ENCODE results near the gene ZFTA.
"Not testable (repeated sequence)": the region's sequence is repeated elsewhere in the genome, so short reads cannot be mapped to it uniquely, and the experiment has no call there.

Gene ZFTA

GRCh38 chr11:63811522-63811921 lies 42.9 kb upstream of the ZFTA start:
- TF ChIP-seq CSDC2 (CRISPR knock-in tag; IDR thresholded peaks at IDR 0.05) (no peak), ZFP3 (CRISPR knock-in tag; IDR thresholded peaks at IDR 0.05) (no peak), RARB (CRISPR knock-in tag; IDR thresholded peaks at IDR 0.05) (no peak), ARNTL (CRISPR knock-in tag; IDR thresholded peaks at IDR 0.05; ENCODE audit: borderline replicate concordance, low read depth) (no peak), TOX (CRISPR knock-in tag; IDR thresholded peaks at IDR 0.05; ENCODE audit: borderline replicate concordance) (no peak), ZNF565 (CRISPR knock-in tag; conservative IDR thresholded peaks at IDR 0.05; ENCODE audit: low read depth) (no peak), TCF4 (CRISPR knock-in tag; IDR thresholded peaks at IDR 0.05; ENCODE audit: borderline replicate concordance) (no peak), BACH2 (CRISPR knock-in tag; IDR thresholded peaks at IDR 0.05; ENCODE audit: borderline replicate concordance) (no peak), ZFP30 (CRISPR knock-in tag; IDR thresholded peaks at IDR 0.05) (no peak), OSR1 (CRISPR knock-in tag; IDR thresholded peaks at IDR 0.05) (no peak), GLIS3 (CRISPR knock-in tag; IDR thresholded peaks at IDR 0.05) (no peak), ZNF8 (CRISPR knock-in tag; IDR thresholded peaks at IDR 0.05) (no peak), CSRNP3 (CRISPR knock-in tag; IDR thresholded peaks at IDR 0.05) (no peak), CREB5 (CRISPR knock-in tag; IDR thresholded peaks at IDR 0.05; ENCODE audit: low read depth) (no peak), ZNF70 (CRISPR knock-in tag; IDR thresholded peaks at IDR 0.05) (no peak), ESRRG (CRISPR knock-in tag; IDR thresholded peaks at IDR 0.05) (no peak)
- TF ChIP-seq, protein P1, sequence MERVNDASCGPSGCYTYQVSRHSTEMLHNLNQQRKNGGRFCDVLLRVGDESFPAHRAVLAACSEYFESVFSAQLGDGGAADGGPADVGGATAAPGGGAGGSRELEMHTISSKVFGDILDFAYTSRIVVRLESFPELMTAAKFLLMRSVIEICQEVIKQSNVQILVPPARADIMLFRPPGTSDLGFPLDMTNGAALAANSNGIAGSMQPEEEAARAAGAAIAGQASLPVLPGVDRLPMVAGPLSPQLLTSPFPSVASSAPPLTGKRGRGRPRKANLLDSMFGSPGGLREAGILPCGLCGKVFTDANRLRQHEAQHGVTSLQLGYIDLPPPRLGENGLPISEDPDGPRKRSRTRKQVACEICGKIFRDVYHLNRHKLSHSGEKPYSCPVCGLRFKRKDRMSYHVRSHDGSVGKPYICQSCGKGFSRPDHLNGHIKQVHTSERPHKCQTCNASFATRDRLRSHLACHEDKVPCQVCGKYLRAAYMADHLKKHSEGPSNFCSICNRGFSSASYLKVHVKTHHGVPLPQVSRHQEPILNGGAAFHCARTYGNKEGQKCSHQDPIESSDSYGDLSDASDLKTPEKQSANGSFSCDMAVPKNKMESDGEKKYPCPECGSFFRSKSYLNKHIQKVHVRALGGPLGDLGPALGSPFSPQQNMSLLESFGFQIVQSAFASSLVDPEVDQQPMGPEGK (CRISPR knock-in tag; IDR thresholded peaks at IDR 0.05; ENCODE audit: borderline replicate concordance), result no peak
- ATAC-seq, result no peak

GRCh38 chr11:63810383-63810782 lies 41.8 kb upstream of the ZFTA start:
- not testable (repeated sequence) for ATAC-seq

GRCh38 chr11:63805844-63806415 lies 37.4 kb upstream of the ZFTA start:
- TF ChIP-seq ZFP30 (CRISPR knock-in tag; IDR thresholded peaks at IDR 0.05) (no peak), GLIS3 (CRISPR knock-in tag; IDR thresholded peaks at IDR 0.05) (no peak), ZFP3 (CRISPR knock-in tag; IDR thresholded peaks at IDR 0.05) (no peak), TOX (CRISPR knock-in tag; IDR thresholded peaks at IDR 0.05; ENCODE audit: borderline replicate concordance) (no peak), ESRRG (CRISPR knock-in tag; IDR thresholded peaks at IDR 0.05) (no peak), RARB (CRISPR knock-in tag; IDR thresholded peaks at IDR 0.05) (no peak), TCF4 (CRISPR knock-in tag; IDR thresholded peaks at IDR 0.05; ENCODE audit: borderline replicate concordance) (no peak), ZNF565 (CRISPR knock-in tag; conservative IDR thresholded peaks at IDR 0.05; ENCODE audit: low read depth) (no peak)
- peak; percentile 56 for ATAC-seq

DNA sequence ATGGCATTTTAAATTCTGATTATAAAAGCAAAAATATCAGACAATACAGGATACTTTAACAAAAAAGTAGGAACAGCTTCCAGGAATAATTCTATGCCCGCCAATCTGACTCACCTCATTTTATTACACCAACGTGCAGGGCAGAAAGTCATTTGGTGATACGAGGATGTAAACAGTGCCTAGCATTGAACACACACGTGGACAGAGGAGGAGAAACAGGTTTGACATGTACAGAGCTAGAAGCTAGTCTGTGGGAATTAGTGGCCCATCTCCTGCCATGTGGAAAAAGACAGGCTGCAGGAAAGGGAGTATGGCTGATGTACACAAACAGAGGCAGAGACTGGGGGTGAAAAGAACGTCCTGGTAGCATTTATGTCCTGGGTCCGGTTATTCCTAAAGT lies 35.7 kb upstream of the ZFTA start:
- TF ChIP-seq, protein P2, sequence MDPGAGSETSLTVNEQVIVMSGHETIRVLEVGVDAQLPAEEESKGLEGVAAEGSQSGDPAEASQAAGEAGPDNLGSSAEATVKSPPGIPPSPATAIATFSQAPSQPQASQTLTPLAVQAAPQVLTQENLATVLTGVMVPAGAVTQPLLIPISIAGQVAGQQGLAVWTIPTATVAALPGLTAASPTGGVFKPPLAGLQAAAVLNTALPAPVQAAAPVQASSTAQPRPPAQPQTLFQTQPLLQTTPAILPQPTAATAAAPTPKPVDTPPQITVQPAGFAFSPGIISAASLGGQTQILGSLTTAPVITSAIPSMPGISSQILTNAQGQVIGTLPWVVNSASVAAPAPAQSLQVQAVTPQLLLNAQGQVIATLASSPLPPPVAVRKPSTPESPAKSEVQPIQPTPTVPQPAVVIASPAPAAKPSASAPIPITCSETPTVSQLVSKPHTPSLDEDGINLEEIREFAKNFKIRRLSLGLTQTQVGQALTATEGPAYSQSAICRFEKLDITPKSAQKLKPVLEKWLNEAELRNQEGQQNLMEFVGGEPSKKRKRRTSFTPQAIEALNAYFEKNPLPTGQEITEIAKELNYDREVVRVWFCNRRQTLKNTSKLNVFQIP (CRISPR knock-in tag; IDR thresholded peaks at IDR 0.05; ENCODE audit: borderline replicate concordance, low read depth), result no peak
- TF ChIP-seq ZNF8 (CRISPR knock-in tag; IDR thresholded peaks at IDR 0.05), result no peak
- TF ChIP-seq ZNF70 (CRISPR knock-in tag; IDR thresholded peaks at IDR 0.05), result no peak
- no peak for TF ChIP-seq GLIS3 (CRISPR knock-in tag; IDR thresholded peaks at IDR 0.05)
- TF ChIP-seq ISL1 (CRISPR knock-in tag; IDR thresholded peaks at IDR 0.05), result no peak
- no peak for TF ChIP-seq PPARA (CRISPR knock-in tag; IDR thresholded peaks at IDR 0.05; ENCODE audit: borderline replicate concordance)
- no peak for TF ChIP-seq RARB (CRISPR knock-in tag; IDR thresholded peaks at IDR 0.05)
- TF ChIP-seq ZFP30 (CRISPR knock-in tag; IDR thresholded peaks at IDR 0.05), result no peak
- no peak for TF ChIP-seq SNAI2 (CRISPR knock-in tag; IDR thresholded peaks at IDR 0.05)
- TF ChIP-seq CREB5 (CRISPR knock-in tag; IDR thresholded peaks at IDR 0.05; ENCODE audit: low read depth), result no peak
- TF ChIP-seq TOX (CRISPR knock-in tag; IDR thresholded peaks at IDR 0.05; ENCODE audit: borderline replicate concordance), result no peak
- TF ChIP-seq ARNTL (CRISPR knock-in tag; IDR thresholded peaks at IDR 0.05; ENCODE audit: borderline replicate concordance, low read depth), result no peak
- no peak for TF ChIP-seq CSDC2 (CRISPR knock-in tag; IDR thresholded peaks at IDR 0.05)
- ATAC-seq, result no peak

Measured in SK-N-SH treated with all-trans-retinoic acid at 6 μM for 48 hours (cell line).